ENCODE data around the gene NUDC.

The NUDC gene

DNA sequence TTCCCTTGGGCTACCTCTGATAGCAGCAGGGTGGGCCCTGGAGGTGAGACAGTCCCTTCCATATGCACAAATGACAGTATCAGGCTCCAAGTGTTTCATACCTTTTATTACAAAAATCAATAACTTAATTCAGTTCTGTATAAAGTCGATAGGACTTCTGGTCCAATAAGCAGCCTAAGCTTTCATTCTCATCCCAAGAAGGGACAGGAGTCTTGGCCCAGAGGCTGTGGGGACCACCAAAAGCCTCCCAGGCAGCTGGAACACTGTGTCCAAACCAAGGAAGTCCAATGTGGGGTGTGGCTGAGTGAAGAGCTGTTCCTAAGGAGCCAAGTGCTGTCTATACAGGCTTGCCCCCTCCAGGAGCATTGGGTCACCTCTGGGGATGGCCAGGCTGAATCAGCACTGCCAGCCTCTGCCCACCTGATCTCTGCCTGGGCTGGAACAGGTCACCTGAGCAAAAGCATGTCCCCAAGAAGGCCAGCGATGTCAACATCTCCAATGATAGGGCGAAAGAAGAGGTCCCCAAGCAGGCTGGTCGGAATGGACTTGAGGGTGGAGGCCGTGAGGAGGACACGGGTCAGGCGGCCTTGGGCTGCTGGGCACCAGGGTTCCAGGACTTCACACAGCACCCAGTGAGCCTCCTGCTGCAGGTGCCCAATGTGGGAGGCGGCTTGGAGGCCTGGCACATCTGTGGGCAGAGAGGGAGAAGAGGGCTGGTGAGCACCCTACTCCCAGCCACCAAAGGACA lies 10.0 kb upstream of the NUDC start (continued):
- TF ChIP-seq TSHZ2 (CRISPR knock-in tag; IDR thresholded peaks at IDR 0.05): no peak
- TF ChIP-seq PPARA (CRISPR knock-in tag; IDR thresholded peaks at IDR 0.05; ENCODE audit: borderline replicate concordance): no peak
- TF ChIP-seq ZNF70 (CRISPR knock-in tag; IDR thresholded peaks at IDR 0.05): no peak

DNA sequence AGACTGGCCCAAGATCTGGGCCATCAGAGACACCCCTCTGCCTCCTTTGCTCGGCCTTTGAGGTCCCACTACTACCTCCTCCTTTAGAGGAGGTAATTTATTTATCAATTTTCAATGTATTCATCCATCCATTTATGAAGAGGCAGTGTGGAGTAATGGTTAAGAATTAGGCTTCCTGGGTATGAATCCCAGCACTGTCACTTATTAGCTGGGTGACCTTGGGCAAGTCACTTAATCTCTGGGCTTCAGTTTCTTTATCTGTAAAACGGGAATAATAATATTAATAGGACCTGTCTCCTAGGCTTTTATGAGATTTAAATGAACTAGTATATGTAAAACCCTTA lies 9.4 kb upstream of the NUDC start:
- TF ChIP-seq ZFP3 (CRISPR knock-in tag; IDR thresholded peaks at IDR 0.05) (no peak), POU6F1 (CRISPR knock-in tag; IDR thresholded peaks at IDR 0.05; ENCODE audit: borderline replicate concordance, low read depth) (no peak), TSHZ2 (CRISPR knock-in tag; IDR thresholded peaks at IDR 0.05) (no peak), ZNF8 (CRISPR knock-in tag; IDR thresholded peaks at IDR 0.05) (no peak), ZNF565 (CRISPR knock-in tag; conservative IDR thresholded peaks at IDR 0.05; ENCODE audit: low read depth) (no peak), SNAI2 (CRISPR knock-in tag; IDR thresholded peaks at IDR 0.05) (no peak), RARB (CRISPR knock-in tag; IDR thresholded peaks at IDR 0.05) (no peak), ZNF70 (CRISPR knock-in tag; IDR thresholded peaks at IDR 0.05) (no peak)
- TF ChIP-seq, protein P1, sequence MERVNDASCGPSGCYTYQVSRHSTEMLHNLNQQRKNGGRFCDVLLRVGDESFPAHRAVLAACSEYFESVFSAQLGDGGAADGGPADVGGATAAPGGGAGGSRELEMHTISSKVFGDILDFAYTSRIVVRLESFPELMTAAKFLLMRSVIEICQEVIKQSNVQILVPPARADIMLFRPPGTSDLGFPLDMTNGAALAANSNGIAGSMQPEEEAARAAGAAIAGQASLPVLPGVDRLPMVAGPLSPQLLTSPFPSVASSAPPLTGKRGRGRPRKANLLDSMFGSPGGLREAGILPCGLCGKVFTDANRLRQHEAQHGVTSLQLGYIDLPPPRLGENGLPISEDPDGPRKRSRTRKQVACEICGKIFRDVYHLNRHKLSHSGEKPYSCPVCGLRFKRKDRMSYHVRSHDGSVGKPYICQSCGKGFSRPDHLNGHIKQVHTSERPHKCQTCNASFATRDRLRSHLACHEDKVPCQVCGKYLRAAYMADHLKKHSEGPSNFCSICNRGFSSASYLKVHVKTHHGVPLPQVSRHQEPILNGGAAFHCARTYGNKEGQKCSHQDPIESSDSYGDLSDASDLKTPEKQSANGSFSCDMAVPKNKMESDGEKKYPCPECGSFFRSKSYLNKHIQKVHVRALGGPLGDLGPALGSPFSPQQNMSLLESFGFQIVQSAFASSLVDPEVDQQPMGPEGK (CRISPR knock-in tag; IDR thresholded peaks at IDR 0.05; ENCODE audit: borderline replicate concordance): no peak
- ATAC-seq: no peak

DNA sequence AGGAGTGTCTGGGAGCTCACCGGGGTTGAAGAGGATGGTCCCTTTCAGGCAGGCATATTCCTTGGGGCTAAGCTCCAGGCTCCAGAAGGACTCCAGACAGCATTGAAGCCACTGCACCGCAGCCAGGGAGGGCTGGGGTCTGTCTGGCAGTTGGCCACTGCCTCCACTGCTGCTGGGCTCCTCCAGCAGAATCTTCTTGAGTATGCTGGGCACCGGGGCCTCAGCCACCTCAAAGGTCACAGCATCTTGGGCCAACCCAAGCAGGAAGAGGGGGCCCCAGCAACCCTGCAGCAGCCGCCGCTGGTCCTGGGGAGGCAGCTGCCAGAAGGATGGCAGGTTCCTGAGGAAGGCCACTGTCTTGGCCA lies 8.2 kb upstream of the NUDC start:
- no peak for ATAC-seq
- TF ChIP-seq TOX (CRISPR knock-in tag; IDR thresholded peaks at IDR 0.05; ENCODE audit: borderline replicate concordance): no peak
- no peak for TF ChIP-seq ZFP3 (CRISPR knock-in tag; IDR thresholded peaks at IDR 0.05)
- TF ChIP-seq OSR1 (CRISPR knock-in tag; IDR thresholded peaks at IDR 0.05): no peak
- no peak for TF ChIP-seq POU6F1 (CRISPR knock-in tag; IDR thresholded peaks at IDR 0.05; ENCODE audit: borderline replicate concordance, low read depth)
- no peak for TF ChIP-seq TCF4 (CRISPR knock-in tag; IDR thresholded peaks at IDR 0.05; ENCODE audit: borderline replicate concordance)
- no peak for TF ChIP-seq ESRRG (CRISPR knock-in tag; IDR thresholded peaks at IDR 0.05)
- TF ChIP-seq, protein P2, sequence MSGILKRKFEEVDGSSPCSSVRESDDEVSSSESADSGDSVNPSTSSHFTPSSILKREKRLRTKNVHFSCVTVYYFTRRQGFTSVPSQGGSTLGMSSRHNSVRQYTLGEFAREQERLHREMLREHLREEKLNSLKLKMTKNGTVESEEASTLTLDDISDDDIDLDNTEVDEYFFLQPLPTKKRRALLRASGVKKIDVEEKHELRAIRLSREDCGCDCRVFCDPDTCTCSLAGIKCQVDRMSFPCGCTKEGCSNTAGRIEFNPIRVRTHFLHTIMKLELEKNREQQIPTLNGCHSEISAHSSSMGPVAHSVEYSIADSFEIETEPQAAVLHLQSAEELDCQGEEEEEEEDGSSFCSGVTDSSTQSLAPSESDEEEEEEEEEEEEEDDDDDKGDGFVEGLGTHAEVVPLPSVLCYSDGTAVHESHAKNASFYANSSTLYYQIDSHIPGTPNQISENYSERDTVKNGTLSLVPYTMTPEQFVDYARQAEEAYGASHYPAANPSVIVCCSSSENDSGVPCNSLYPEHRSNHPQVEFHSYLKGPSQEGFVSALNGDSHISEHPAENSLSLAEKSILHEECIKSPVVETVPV (CRISPR knock-in tag; IDR thresholded peaks at IDR 0.05): no peak
- no peak for TF ChIP-seq ZC3H10 (CRISPR knock-in tag; IDR thresholded peaks at IDR 0.05)
- TF ChIP-seq GLIS3 (CRISPR knock-in tag; IDR thresholded peaks at IDR 0.05): no peak
- no peak for TF ChIP-seq BACH2 (CRISPR knock-in tag; IDR thresholded peaks at IDR 0.05; ENCODE audit: borderline replicate concordance)
- TF ChIP-seq, protein P1 (CRISPR knock-in tag; IDR thresholded peaks at IDR 0.05; ENCODE audit: borderline replicate concordance): no peak

All from SK-N-SH treated with all-trans-retinoic acid at 6 μM for 48 hours (cell line).